H1 (cell line): Measurements from ENCODE around the gene NLGN4X. TPM values are rescaled to one million over a fixed set of nuclear protein-coding genes. Genes with fewer than 3 reads are reported as not detected.

ENCODE experiments used
- CTCF ChIA-PET: fragments of 300-600 bp; sonication (Branson Sonifier 250); formaldehyde crosslinking; loops from one replicate; lab custom pipeline; 2021; ENCODE audit not compliant: partially characterized antibody; lab: Charles Lee
- POLR2A ChIA-PET: fragments of 300-600 bp; sonication (Branson Sonifier 250); formaldehyde crosslinking; loops from one replicate; lab custom pipeline; 2021; ENCODE audit warnings: inconsistent platforms; ENCODE audit not compliant: partially characterized antibody; lab: Charles Lee
- DNase-seq, 2 experiments: peaks; one replicate each; pipeline versions ENCODE4 v3.0.0 to v3.0.0-alpha.2; 2010 to 2022; ENCODE audit warnings: low spot score in 2 of 2, low read depth in 1 of 2, mixed read lengths in 1 of 2
- FAIRE-seq: peaks from 2 replicates; lab custom pipeline; 2011; peaks lifted over from hg19 to GRCh38; lab: Jason Lieb, UNC
- H2AFZ ChIP-seq: 2 replicates; pipeline ENCODE4 v1.8.1; 2012; ENCODE audit warnings: low read length, inconsistent platforms
- H2AK5ac ChIP-seq: 2 replicates; pipeline ENCODE4 v1.6.1; 2013; ENCODE audit warnings: low read depth, low read length
- H2BK120ac ChIP-seq: replicated peaks from 2 replicates; pipeline ENCODE3; 2013; ENCODE audit warnings: low read depth, low read length, inconsistent platforms
- H2BK12ac ChIP-seq: 2 replicates; pipeline ENCODE4 v1.6.1; 2013; ENCODE audit warnings: low read depth, low read length
- H2BK15ac ChIP-seq: 2 replicates; pipeline ENCODE4 v1.6.1; 2013; ENCODE audit warnings: low read length
- H2BK20ac ChIP-seq: 2 replicates; pipeline ENCODE4 v1.6.1; 2013; ENCODE audit warnings: low read length
- H2BK5ac ChIP-seq: 2 replicates; pipeline ENCODE4 v1.6.1; 2013; ENCODE audit warnings: low read depth, low read length
- H3K14ac ChIP-seq: 2 replicates; pipeline ENCODE4 v1.6.1; 2013; ENCODE audit warnings: inconsistent platforms; ENCODE audit not compliant: insufficient read length
- H3K18ac ChIP-seq: 2 replicates; pipeline ENCODE4 v1.6.1; 2013; ENCODE audit warnings: low read length; ENCODE audit errors: extremely low read depth
- H3K23ac ChIP-seq: 2 replicates; pipeline ENCODE4 v1.6.1; 2013; ENCODE audit warnings: inconsistent platforms; ENCODE audit not compliant: insufficient read length
- H3K23me2 ChIP-seq: 2 replicates; pipeline ENCODE4 v1.6.1; 2013; ENCODE audit warnings: low read depth, low read length
- H3K27ac ChIP-seq: 2 replicates; pipeline ENCODE4 v1.6.1; 2011; ENCODE audit warnings: low read depth, low read length, inconsistent platforms
- H3K27me3 ChIP-seq, 4 experiments: replicated peaks in 1 of 4; 1 replicate in 1 of 4; 2 replicates in 3 of 4; pipeline versions ENCODE4 v1.6.1 to v1.8.1; 2011 to 2013; ENCODE audit warnings: low read length in 3 of 4, mild to moderate bottlenecking in 3 of 4, inconsistent platforms in 2 of 4, mixed read lengths in 2 of 4, moderate library complexity in 1 of 4; ENCODE audit not compliant: control insufficient read depth in 3 of 4, insufficient read depth in 3 of 4; ENCODE audit errors: extremely low read depth in 1 of 4
- H3K36me3 ChIP-seq, 4 experiments: 2 replicates each; pipeline versions ENCODE4 v1.6.1 to v1.8.1; 2011 to 2013; ENCODE audit warnings: mild to moderate bottlenecking in 4 of 4, low read length in 3 of 4, moderate library complexity in 2 of 4, control low read depth in 1 of 4, inconsistent platforms in 1 of 4; ENCODE audit not compliant: insufficient read depth in 4 of 4, control insufficient read depth in 2 of 4
- H3K4ac ChIP-seq: replicated peaks from 2 replicates; pipeline ENCODE3; 2013; ENCODE audit warnings: low read length, low read depth, mixed read lengths, inconsistent platforms; ENCODE audit not compliant: insufficient read length
- H3K4me1 ChIP-seq, 4 experiments: replicated peaks in 1 of 4; 1 replicate in 1 of 4; 2 replicates in 3 of 4; pipeline versions ENCODE4 v1.6.1 to v1.8.1; 2011 to 2013; ENCODE audit warnings: low read length in 3 of 4, inconsistent platforms in 2 of 4, mixed read lengths in 1 of 4; ENCODE audit not compliant: insufficient read depth in 4 of 4, control insufficient read depth in 3 of 4
- H3K4me2 ChIP-seq, 2 experiments: 2 replicates each; pipeline versions ENCODE4 v1.6.1 to v1.8.1; 2011 to 2013; ENCODE audit warnings: low read depth in 2 of 2, low read length in 2 of 2, control low read depth in 1 of 2, inconsistent platforms in 1 of 2, mild to moderate bottlenecking in 1 of 2; ENCODE audit not compliant: insufficient read depth in 1 of 2
- H3K4me3 ChIP-seq, 4 experiments: fragments of 200-600, 300-600 bp in 1 of 4; sonication (generic), shearing (Covaris generic), sonication (Bioruptor Twin) in 1 of 4; 2 replicates each; pipeline versions ENCODE4 v1.5.1 to v1.8.1; 2011 to 2016; ENCODE audit warnings: low read length in 4 of 4, low read depth in 3 of 4, control low read depth in 2 of 4, inconsistent platforms in 2 of 4, mild to moderate bottlenecking in 2 of 4, mixed read lengths in 1 of 4, moderate library complexity in 1 of 4; ENCODE audit not compliant: insufficient read depth in 2 of 4; ENCODE audit errors: extremely low read depth in 1 of 4
- H3K56ac ChIP-seq: replicated peaks from 2 replicates; pipeline ENCODE3; 2013; ENCODE audit warnings: low read depth, mild to moderate bottlenecking, mixed read lengths, low read length, inconsistent platforms; ENCODE audit not compliant: insufficient read length
- H3K79me1 ChIP-seq: 2 replicates; pipeline ENCODE4 v1.6.1; 2013; ENCODE audit warnings: low read depth, low read length, control low read depth
- H3K79me2 ChIP-seq, 2 experiments: 2 replicates each; pipeline versions ENCODE4 v1.6.1 to v1.8.1; 2012 to 2013; ENCODE audit warnings: low read length in 2 of 2, mild to moderate bottlenecking in 2 of 2, inconsistent platforms in 1 of 2; ENCODE audit not compliant: insufficient read depth in 2 of 2, control insufficient read depth in 1 of 2
- H3K9ac ChIP-seq, 4 experiments: replicated peaks in 1 of 4; 1 replicate in 1 of 4; 2 replicates in 3 of 4; pipeline versions ENCODE4 v1.6.1 to v1.8.1; 2011 to 2013; ENCODE audit warnings: low read depth in 3 of 4, low read length in 3 of 4, control low read depth in 2 of 4, mild to moderate bottlenecking in 2 of 4, moderate library complexity in 2 of 4, inconsistent platforms in 1 of 4; ENCODE audit errors: extremely low read depth in 1 of 4
- H3K9me3 ChIP-seq, 2 experiments: 2 replicates each; pipeline versions ENCODE4 v1.6.1 to v1.8.1; 2012 to 2013; ENCODE audit warnings: mild to moderate bottlenecking in 2 of 2, moderate library complexity in 2 of 2, control low read depth in 1 of 2, inconsistent platforms in 1 of 2, low read depth in 1 of 2, low read length in 1 of 2, mixed read lengths in 1 of 2; ENCODE audit not compliant: insufficient read depth in 2 of 2
- H4K20me1 ChIP-seq, 2 experiments: replicated peaks in 1 of 2; 2 replicates each; pipeline versions ENCODE3 to v1.8.1; 2011 to 2013; ENCODE audit warnings: inconsistent platforms in 2 of 2, low read length in 2 of 2, mild to moderate bottlenecking in 1 of 2; ENCODE audit not compliant: insufficient read depth in 2 of 2, control insufficient read depth in 1 of 2
- H4K5ac ChIP-seq: 2 replicates; pipeline ENCODE4 v1.6.1; 2013; ENCODE audit warnings: low read length, low read depth, mixed read lengths, inconsistent platforms; ENCODE audit not compliant: insufficient read length
- H4K8ac ChIP-seq: 2 replicates; pipeline ENCODE4 v1.8.0; 2013; ENCODE audit warnings: mild to moderate bottlenecking, moderate library complexity, low read length, inconsistent platforms; ENCODE audit not compliant: insufficient read depth; ENCODE audit errors: extremely low read depth
- H4K91ac ChIP-seq: replicated peaks from 2 replicates; pipeline ENCODE3; 2013; ENCODE audit warnings: low read length, mixed read lengths, inconsistent platforms; ENCODE audit not compliant: insufficient read length
- GTF2F1 ChIP-seq: IDR thresholded peaks from 2 replicates; pipeline ENCODE4 v1.6.1; 2012; ENCODE audit warnings: low read depth, low read length, improper control_type of control experiment, borderline replicate concordance
- KDM5A ChIP-seq: fragments of 200-600 bp; IDR thresholded peaks from 2 replicates; pipeline ENCODE4 v1.7.1; 2012; ENCODE audit warnings: mild to moderate bottlenecking, low read length, inconsistent platforms, mixed read lengths
- RAD21 ChIP-seq, 2 experiments: IDR thresholded peaks in 1 of 2; conservative IDR thresholded peaks in 1 of 2; 2 replicates each; pipeline ENCODE4 v1.6.1; 2011; ENCODE audit warnings: low read depth in 2 of 2, low read length in 2 of 2, improper control_type of control experiment in 1 of 2, inconsistent platforms in 1 of 2, mild to moderate bottlenecking in 1 of 2, moderate library complexity in 1 of 2
- WGBS, 2 experiments: shearing (Covaris generic) in 1 of 2; methylation state at CpG; one replicate each; pipeline versions ENCODE4 v1.1.6 to v1.1.7; 2013 to 2015; ENCODE audit warnings: low lambda C conversion rate in 2 of 2, mixed read lengths in 2 of 2, inconsistent platforms in 1 of 2, low coverage in 1 of 2, missing lambda C conversion rate in 1 of 2; ENCODE audit not compliant: insufficient replicate concordance in 2 of 2, insufficient coverage in 1 of 2, insufficient read length in 1 of 2; ENCODE audit errors: extremely low coverage in 1 of 2, missing lambda C conversion rate in 1 of 2; 5-methylcytosine and 5-hydroxymethylcytosine counted together
- polyA plus RNA-seq, 7 experiments: library from polyadenylated mRNA; depleted of rRNA in 3 of 7; stranded (reverse) in 5 of 7; unstranded in 2 of 7; fragments of >200 nt in 5 of 7; fragments of 200-250 nt in 2 of 7; gene quantifications; 1 replicate in 5 of 7; 2 replicates in 1 of 7; 4 replicates in 1 of 7; pipeline versions ENCODE4 v1.2.1 to v1.2.3, GENCODE V29; 2011 to 2013; ENCODE audit warnings: missing spikeins in 2 of 7, mixed read lengths in 2 of 7
- total RNA-seq: library from RNA; stranded (reverse); fragmentation: NEBNext Ultra II Directional; extraction: Animal tissue kit (Norgen Biotek cat#: 25700); gene quantifications from 2 replicates; pipeline ENCODE4 v1.2.1, GENCODE V29; 2021
- TF ChIP-seq, protein P1 (sequence below): IDR thresholded peaks from 2 replicates; pipeline ENCODE4 v1.6.1; 2012; ENCODE audit warnings: inconsistent platforms

NLGN4X gene
- total and polyA plus RNA-seq, 2 of the 8 experiments (the other 6 are each of a cell fraction or from before 2014, with no cell fraction given), result 104 to 124 TPM

DNA sequence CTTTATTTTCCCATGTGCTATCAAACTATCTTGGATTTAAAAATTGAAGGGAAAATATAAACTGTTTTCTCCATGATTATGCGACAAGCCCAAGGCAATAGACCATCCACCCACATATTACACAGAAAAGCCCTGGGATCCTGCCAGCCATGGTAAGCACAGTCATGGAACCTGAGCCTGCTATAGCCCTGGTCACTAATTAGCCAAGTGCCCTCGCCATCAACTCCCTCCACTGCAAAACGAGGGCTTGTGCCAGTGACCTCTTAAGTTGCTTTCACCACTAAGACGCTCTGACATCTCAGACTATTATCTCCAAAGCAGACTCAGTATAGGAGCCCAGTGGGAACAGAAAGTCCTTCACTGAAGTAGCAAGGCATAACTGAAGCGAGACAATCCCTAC is 69.2 kb downstream of the NLGN4X start:
- H2BK12ac ChIP-seq, result no peak overlapping the region
- no peak overlapping the region; the same call in 1 of the 2 replicates for H4K8ac ChIP-seq
- no peaks in the 10 kb centered on the region for H3K4me1 ChIP-seq
- H3K27me3 ChIP-seq, result no peaks in the 10 kb centered on the region
- H3K79me1 ChIP-seq, result no peaks in the 10 kb centered on the region
- no peak overlapping the region for H3K56ac ChIP-seq
- no peak overlapping the region for H4K91ac ChIP-seq
- DNase-seq, result no peak
- ChIA-PET POLR2A (no interaction called here), CTCF (no interaction called here)
- 96% methylated on average over 5 of the region's 5 CpGs; no CpG with 5 or more reads in 1 of the 2 experiments for WGBS, 2 experiments
- no peak overlapping the region for H3K23ac ChIP-seq
- H2BK15ac ChIP-seq, result no peak overlapping the region
- no peak overlapping the region for H3K4ac ChIP-seq
- H2AFZ ChIP-seq, result no peak overlapping the region
- H2BK120ac ChIP-seq, result no peak overlapping the region
- no peak overlapping the region for H3K27ac ChIP-seq
- peaks cover 0 to 81% of the 10 kb centered on the region in 2 experiments; a peak in 2 of 4 replicates for H3K79me2 ChIP-seq
- no peak overlapping the region for H2AK5ac ChIP-seq
- H2BK20ac ChIP-seq, result no peak overlapping the region
- H4K5ac ChIP-seq, result no peak overlapping the region
- no peak overlapping the region for H2BK5ac ChIP-seq
- no peak overlapping the region for H3K14ac ChIP-seq
- no peak overlapping the region for H3K4me2 ChIP-seq
- peaks cover 0 to 13% (median 1%) of the 10 kb centered on the region in 4 experiments; a peak in 3 of 8 replicates for H3K36me3 ChIP-seq
- H3K4me3 ChIP-seq, result no peak overlapping the region
- H3K9ac ChIP-seq, result no peak overlapping the region
- H3K18ac ChIP-seq, result no peak overlapping the region; the same call in 1 of the 2 replicates
- FAIRE-seq, result no peak
- TF ChIP-seq RAD21 (IDR thresholded peaks at IDR 0.05 in 1 of 2, conservative IDR thresholded peaks at IDR 0.05 in 1 of 2; ENCODE audit: low read depth in 2 of 2, low read length in 2 of 2) (no peak), GTF2F1 (no peak), KDM5A (no peak)
- TF ChIP-seq, protein P1, sequence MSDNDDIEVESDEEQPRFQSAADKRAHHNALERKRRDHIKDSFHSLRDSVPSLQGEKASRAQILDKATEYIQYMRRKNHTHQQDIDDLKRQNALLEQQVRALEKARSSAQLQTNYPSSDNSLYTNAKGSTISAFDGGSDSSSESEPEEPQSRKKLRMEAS, result no peak
- peaks cover 0 to 2% of the 10 kb centered on the region in 2 experiments for H4K20me1 ChIP-seq
- H3K9me3 ChIP-seq, result no peaks in the 10 kb centered on the region
- H3K23me2 ChIP-seq, result no peaks in the 10 kb centered on the region
